ENCODE results near the gene ARRB1.
"Not testable (repeated sequence)": the region's sequence is repeated elsewhere in the genome, so short reads cannot be mapped to it uniquely, and the experiment has no call there.

Gene ARRB1

DNA sequence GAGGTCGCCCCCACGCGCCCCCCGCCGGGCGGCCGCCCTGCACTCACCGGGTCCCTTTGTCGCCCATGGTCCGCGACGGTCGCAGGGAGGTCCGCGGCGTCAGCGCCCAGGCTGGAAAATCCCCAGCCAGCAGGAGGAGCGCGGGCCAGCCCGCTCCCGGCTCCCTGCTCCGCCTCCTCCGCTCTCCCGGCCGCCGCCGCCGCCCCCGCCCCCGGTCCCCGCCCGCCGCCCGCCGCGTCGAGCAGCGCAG is at the start of gene ARRB1:
ARRB1 (minus strand) TSS at position 121 of the 250 bp plus-strand sequence; CDS start at position 67, 54 bp downstream.
- peak; percentile 85 for DNase-seq (ENCODE audit: low spot score)

DNA sequence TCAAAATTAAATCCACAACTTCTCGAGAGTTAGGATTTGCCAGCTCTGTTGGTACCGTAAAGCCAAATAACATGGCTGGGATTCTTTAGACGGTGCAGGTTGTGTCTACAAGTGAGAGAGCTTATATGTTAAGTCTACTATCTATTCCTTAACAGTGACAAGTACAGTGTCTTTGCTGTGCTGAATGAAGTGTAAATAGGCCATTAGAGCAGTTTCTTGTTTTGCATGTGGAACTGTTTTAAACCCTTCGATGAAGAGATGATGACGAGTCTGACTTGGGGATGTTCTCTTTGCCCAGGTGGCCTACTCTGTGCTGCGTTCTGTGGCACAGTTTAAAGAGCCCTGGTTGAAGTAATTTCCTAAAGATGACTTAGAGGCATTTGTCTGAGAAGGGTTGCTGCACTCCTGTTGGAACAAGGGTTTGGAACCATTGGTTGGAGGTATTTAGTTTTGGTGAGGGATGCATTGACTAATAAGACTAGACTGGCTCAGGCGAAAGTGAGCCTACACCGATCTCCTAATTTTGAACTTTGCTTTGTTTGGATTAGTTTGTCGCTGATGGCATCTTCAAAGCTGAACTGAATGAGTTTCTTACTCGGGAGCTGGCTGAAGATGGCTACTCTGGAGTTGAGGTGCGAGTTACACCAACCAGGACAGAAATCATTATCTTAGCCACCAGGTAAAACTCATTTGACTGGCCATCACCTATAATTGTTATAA is 48.8 kb upstream of the ARRB1 start:
- DNase-seq (ENCODE audit: low spot score), result no peak

- DNase-seq (ENCODE audit: low spot score), result peak; percentile 95
These were observed 48.1 kb upstream of the ARRB1 start, which contains the start of gene RPS3 for GRCh38 chr11:75399344-75400145. Gene RPS3, plus strand, starts transcription at chr11:75399518. Its CDS starts 30 bp downstream, at chr11:75399548.

- no peak for DNase-seq (ENCODE audit: low spot score)
These were observed 47.4 kb upstream of the ARRB1 start for GRCh38 chr11:75398906-75399305.

DNA sequence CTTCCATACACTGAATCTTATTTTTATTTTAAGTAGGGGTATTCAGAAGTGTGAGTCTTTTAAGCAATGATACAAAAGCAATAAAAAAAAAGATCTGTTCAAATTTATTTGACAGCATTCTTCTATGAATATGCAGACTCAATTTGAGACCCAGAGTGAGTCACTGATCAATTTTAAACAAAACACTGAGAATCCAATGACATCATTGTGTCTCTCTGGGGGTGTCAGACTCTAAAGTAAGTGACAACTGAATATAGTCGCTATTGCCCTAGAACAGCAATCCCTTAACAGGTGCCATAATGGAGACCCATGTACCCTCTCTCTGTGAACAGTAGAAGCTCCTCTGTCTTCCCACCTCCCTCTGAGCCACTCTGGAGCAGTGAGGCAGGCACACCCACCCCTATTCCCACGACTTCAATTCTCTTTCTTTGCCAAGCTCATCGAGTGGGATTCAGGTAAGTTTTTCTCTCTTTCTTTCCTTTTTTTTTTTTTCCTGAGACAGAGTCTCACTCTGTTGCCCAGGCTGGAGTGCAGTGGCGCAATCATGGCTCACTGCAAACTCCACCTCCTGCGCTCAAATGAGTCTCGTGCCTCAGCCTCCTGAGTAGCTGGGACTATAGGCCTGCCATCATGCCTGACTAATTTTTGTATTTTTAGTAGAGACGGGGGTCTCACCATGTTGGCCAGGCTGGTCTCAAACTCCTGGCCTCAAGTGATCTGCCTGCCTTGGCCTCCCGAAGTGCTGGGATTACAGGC is 42.8 kb upstream of the ARRB1 start:
- no peak for DNase-seq (ENCODE audit: low spot score)

DNA sequence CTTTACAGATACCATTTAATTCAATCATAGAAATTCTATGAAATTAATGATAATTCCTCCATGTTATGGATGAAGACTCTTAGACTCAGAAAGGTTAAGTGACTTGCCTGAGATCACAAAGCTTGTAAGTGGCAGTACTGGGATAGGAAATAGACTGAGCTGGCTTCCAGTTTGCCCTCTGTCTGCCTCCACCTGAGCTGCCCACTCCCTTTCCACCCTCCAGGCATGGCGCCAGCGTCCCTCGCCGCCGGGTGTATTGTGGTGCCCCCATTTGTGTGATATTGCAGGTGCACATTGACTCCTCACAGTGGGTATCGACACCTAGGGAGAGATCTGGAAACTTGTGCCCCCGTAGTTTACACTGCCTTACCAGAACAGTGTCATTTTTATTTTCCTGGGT is 38.5 kb upstream of the ARRB1 start:
- DNase-seq (ENCODE audit: low spot score), result no peak

DNA sequence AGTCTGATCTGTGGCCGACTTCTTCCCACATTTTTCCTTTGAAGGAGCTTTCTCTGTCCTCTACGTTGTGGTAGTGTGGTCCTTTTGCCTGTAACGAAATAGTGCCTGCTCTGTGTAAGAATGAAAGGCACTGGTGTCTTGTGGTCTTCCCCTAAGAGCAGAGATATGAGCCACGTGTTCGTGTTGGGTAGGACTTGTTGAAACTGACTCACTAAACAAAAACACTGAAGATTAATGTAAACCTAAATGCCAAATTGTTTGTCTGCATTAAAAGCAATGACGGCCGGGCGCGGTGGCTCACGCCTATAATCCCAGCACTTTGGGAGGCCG is 37.8 kb upstream of the ARRB1 start:
- no peak for DNase-seq (ENCODE audit: low spot score)

DNA sequence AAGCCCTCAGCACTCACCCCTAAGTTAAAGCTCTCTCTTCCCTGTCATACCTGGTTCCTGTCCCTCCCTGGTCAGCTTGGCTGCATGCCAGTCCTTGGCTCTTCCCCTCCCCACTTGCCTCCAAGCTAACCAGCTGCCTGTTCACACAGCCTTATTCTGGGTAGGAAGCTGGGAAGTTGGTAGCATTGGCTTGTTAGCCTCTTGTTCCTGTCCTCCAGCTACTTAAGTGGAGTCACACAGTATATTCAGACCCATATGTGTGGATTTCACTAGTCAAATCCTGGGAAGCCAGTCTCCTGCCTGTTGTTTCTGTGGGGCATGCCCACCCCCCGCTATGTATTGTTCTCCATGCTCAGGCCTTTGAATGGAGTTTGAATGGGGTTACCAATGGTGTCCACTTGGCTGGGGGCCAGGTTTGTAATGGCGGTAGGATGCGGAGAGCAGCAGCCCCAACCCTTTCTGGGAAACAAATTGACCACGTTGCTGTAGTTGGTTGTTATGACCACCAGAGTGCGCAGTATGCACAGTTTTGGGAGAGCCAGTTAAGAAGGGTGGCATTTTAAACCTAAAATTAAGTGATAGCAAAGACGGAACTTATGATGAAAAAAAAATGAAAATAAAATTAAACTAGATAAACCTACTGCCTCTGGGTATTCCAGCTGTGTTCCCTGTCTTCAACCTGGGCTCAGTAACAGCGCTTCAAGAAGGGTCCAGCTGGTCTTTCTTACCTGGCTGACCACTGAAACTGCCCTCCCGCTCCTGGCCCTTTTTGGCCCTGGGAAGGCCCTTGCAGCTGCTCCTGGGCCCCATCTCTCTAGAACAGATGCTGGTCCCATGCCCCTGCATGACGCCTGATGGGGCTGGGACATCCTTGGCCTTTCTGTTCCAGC is 37.2 kb upstream of the ARRB1 start:
- DNase-seq (ENCODE audit: low spot score), result peak; percentile 87

DNA sequence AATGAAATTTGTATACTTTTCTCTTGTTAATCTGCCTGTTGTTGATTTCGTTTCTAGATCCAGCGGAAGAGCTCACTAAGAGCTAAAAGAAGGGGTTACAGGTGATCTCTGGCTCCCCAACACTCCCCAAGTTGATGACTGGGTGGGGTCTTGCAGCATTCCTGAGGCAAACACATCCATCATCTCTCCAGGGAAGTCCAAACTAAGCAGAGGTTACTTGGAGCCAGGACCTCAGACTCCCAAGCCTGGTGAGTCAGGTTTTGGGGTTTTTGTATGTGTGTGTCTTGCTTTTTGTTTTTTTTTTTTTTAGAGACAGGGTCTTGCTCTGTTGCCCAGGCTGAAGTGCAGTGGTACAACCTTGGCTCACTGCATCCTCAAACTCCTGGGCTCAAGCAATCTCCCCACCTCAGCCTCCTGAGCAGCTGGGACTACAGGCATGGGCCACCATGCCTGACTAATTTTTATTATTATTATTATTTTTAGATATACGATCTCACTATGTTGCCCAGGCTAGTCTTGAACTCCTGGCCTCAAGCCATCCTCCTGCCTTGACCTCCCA is 36.4 kb upstream of the ARRB1 start:
- no peak for DNase-seq (ENCODE audit: low spot score)

- DNase-seq (ENCODE audit: low spot score), result no peak
These were observed 35.6 kb upstream of the ARRB1 start for GRCh38 chr11:75386942-75387630.

DNA sequence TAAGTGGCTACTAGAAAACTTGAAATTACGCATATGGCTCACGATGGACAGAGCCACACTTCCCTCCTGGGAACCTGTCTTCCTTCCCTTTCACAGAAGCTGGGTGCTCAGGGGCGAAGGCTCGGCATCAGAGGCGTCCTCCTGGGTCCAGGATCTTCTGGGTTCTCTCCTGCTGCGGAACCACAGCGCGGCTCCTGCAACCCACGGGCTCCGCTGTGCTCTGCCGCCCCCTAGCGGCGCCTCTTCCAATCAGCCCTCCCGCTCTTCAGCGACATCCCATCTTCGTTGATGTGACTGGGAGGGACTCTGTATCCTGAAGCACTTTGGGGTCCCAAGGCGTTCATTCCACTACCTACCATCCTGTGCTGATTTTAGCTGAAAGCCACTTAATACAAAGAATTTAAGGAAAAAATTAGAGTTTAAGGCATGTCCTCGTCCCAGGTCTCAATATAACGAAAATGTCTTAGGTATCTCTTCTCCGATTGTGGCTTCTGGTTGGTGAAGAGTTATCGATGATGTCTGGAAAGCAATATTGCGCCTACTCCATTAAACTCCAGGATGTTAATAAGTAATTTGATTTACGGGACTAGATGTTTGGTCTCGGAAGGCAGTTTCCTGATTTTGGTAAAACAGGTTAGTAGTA is 33.1 kb upstream of the ARRB1 start:
- peak; percentile 90 for DNase-seq (ENCODE audit: low spot score)

DNA sequence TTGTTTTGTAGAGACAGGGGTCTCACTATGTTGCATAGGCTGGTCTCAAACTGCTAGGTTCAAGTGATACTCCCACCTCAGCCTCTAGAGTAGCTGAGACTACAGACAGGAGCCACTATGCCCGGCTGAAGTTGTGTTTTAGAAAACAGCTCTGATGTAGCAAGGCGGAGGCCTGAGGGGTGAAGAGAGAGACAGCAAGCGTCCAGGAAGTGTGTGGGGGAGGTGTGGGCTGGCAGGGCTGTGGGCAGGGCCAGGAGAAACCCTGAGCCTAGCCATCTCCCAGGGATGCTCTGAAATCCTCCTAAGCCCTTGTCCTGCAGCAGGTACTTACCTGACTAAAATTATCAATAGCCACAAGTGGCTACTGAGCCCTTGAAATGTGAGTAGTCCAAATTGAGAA is 31.8 kb upstream of the ARRB1 start:
- no peak for DNase-seq (ENCODE audit: low spot score)

DNA sequence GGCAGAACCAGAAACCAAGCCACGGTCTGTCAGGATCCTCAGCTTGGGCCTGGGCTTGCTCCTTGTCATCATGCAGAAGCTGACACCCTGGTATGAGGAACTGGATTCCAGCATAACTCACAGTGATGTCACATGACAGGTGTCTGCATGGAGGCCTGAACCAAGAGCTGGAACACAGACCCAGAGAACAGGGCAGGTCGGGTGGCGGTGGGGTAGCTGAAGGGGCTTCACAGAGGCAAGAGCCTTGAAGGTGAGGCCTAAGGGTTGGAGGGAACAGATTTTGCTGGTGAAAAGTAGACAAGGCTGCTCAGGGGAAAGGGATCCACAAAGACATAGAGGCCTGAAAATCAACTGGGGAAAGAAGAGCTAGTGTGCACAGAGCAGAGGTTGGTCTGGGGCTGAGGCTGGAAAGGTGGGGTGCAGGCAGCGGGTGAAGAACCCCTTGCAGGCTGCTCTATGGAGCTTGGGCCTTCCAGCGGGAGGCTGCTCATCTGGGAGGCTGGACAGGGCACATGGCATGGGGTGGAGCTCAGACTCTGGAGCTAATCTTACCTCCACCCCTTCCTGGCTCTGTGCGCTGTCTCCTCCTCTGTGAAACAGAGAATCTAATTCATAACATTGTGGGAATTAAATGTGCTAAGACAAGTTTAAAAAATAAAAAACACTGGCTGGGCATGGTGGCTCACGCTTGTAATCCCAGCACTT is 29.4 kb upstream of the ARRB1 start:
- peak; percentile 49 for DNase-seq (ENCODE audit: low spot score)

- DNase-seq (ENCODE audit: low spot score), result no peak
These were observed 28.8 kb upstream of the ARRB1 start for GRCh38 chr11:75380245-75380644.

DNA sequence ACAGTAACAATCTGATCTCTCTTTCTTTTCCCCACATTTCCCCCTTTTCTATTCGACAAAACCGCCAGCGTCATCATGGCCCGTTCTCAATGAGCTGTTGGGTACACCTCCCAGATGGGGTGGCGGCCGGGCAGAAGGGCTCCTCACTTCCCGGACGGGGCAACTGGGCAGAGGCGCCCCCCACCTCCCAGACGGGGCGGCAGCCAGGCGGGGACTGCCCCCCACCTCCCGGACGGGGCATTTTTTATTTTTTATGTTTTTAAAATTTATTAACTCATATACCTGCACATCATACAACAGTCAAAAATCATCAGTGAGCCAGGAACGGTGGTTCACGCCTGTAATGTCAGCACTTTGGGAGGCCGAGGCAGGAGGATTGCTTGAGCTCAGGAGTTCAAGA is 27.3 kb upstream of the ARRB1 start:
- not testable (repeated sequence) for DNase-seq (ENCODE audit: low spot score)

DNA sequence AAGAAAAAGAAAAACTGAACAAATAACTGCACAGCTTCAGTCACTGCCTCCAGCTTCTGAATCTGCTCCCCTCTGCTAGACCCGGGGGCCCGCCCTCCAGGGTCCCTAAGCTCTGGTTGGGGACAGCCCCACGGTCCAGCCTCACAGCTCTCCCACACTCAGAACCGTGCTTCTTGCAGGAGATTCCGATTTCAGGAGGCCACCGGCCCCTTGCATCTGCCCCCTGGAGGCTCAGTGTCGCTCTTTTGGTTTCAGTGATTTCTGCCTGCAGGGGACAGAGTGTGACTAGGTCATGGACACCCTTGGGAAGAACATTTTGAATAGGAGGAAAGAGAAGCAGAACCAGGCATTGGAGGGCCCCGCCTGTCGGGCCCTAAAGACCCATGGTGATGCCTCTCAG is 24.7 kb upstream of the ARRB1 start:
- no peak for DNase-seq (ENCODE audit: low spot score)

DNA sequence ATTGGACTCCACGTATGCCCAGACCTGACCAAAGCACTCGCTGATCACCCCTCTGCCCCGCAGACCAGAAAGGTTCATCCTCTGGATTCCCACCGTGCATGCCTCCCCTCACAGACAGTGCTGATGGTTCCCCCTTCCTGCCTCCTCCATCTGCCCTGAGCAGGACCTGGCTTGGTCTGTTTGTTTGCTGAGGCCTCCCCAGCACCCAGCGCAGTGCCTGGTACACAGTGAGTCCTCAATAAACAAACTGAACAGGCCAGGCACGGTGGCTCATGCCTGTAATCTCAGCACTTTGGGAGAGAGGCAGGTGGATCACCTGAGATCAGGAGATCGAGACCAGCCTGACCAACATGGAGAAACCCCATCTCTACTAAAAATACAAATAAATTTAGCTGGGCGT is 24.2 kb upstream of the ARRB1 start:
- no peak for DNase-seq (ENCODE audit: low spot score)

GRCh38 chr11:75374646-75375045 is 23.2 kb upstream of the ARRB1 start:
- DNase-seq (ENCODE audit: low spot score), result no peak

DNA sequence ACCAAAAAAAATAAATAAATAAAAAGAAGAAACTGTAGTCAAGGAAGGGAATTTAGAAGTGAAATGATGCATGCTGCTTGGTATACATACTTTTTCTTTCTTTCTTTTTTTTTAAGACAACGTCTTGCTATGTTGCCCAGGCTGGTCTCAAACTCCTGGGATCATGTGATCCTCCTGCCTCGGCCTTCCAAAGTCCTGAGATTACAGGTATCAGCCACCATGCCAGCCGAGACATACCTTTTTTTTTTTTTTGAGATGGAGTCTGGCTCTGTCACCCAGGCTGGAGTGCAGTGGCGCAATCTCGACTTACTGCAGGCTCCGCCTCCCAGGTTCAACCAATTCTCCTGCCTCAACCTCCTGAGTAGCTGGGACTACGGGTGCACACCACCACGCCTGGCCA is 21.7 kb upstream of the ARRB1 start:
- no peak for DNase-seq (ENCODE audit: low spot score)

All from AG20443 (cell line).